WTC11 (cell line): ENCODE results near the gene MZT2B. TPM values are rescaled to one million over a fixed set of nuclear protein-coding genes. Genes with fewer than 3 reads are reported as not detected.
"Not testable (repeated sequence)": the region's sequence is repeated elsewhere in the genome, so short reads cannot be mapped to it uniquely, and the experiment has no call there.

Experiments used
- ATAC-seq: fragments of 200-7000 bp; cut with Tn5 transposase; 2 replicates; pipeline ENCODE4 v1.10.0; 2021; ENCODE audit warnings: mild to moderate bottlenecking, moderate library complexity
- CTCF ChIA-PET: fragments of 300-600 bp; sonication (Branson Sonifier 250); formaldehyde crosslinking; loops from one replicate; lab custom pipeline; 2021; ENCODE audit warnings: antibody characterized with exemption; lab: Charles Lee
- POLR2A ChIA-PET: fragments of 350-600 bp; sonication (Branson Sonifier 250); formaldehyde crosslinking; loops from one replicate; lab custom pipeline; 2021; ENCODE audit warnings: antibody characterized with exemption; lab: Charles Lee
- DNase-seq: peaks from one replicate; pipeline ENCODE4 v3.0.0; 2021; ENCODE audit warnings: low spot score
- H3K27ac Mint-ChIP-seq: 2 replicates; pipeline ENCODE4 v1.8.0; 2021; ENCODE audit warnings: mixed read lengths
- H3K27me3 Mint-ChIP-seq: 2 replicates; pipeline ENCODE4 v1.8.0; 2021; ENCODE audit warnings: low read depth, mild to moderate bottlenecking, moderate library complexity, mixed read lengths
- H3K36me3 Mint-ChIP-seq: 2 replicates; pipeline ENCODE4 v1.8.0; 2021; ENCODE audit warnings: mixed read lengths
- H3K4me1 Mint-ChIP-seq: 2 replicates; pipeline ENCODE4 v1.8.0; 2022; ENCODE audit warnings: mixed read lengths
- H3K4me3 Mint-ChIP-seq: 2 replicates; pipeline ENCODE4 v1.8.0; 2021; ENCODE audit warnings: mild to moderate bottlenecking, moderate library complexity, mixed read lengths
- H3K9me3 Mint-ChIP-seq: 2 replicates; pipeline ENCODE4 v1.8.0; 2021; ENCODE audit warnings: mixed read lengths
- FOXP1 ChIP-seq: sonication (generic); formaldehyde crosslinking; IDR thresholded peaks from 2 replicates; pipeline ENCODE4 v1.8.0; 2022; ENCODE audit warnings: missing genetic modification reagents, mild to moderate bottlenecking, moderate library complexity, borderline replicate concordance
- JAZF1 ChIP-seq: fragments of 250-450 bp; sonication (Bioruptor Pico); IDR thresholded peaks from 2 replicates; pipeline ENCODE4 v1.9.0; 2021; ENCODE audit warnings: moderate library complexity, mild to moderate bottlenecking, inconsistent platforms
- JUN ChIP-seq: sonication (generic); formaldehyde crosslinking; IDR thresholded peaks from 2 replicates; pipeline ENCODE4 v1.8.0; 2023; ENCODE audit warnings: mild to moderate bottlenecking, missing genetic modification reagents
- NFYB ChIP-seq: sonication (generic); formaldehyde crosslinking; conservative IDR thresholded peaks from 2 replicates; pipeline ENCODE4 v1.8.0; 2022; ENCODE audit warnings: low read depth, missing genetic modification reagents
- NR3C1 ChIP-seq: sonication (generic); formaldehyde crosslinking; conservative IDR thresholded peaks from 2 replicates; pipeline ENCODE4 v1.8.1; 2023; ENCODE audit warnings: low read depth, mild to moderate bottlenecking, missing genetic modification reagents
- SMAD4 ChIP-seq: sonication (generic); formaldehyde crosslinking; IDR thresholded peaks from 2 replicates; pipeline ENCODE4 v1.8.0; 2022; ENCODE audit warnings: mild to moderate bottlenecking, missing genetic modification reagents
- TEAD4 ChIP-seq: sonication (generic); formaldehyde crosslinking; IDR thresholded peaks from 2 replicates; pipeline ENCODE4 v1.8.0; 2022; ENCODE audit warnings: mild to moderate bottlenecking, missing genetic modification reagents
- ZNF138 ChIP-seq: sonication (generic); formaldehyde crosslinking; conservative IDR thresholded peaks from 2 replicates; pipeline ENCODE4 v1.8.1; 2022; ENCODE audit warnings: mild to moderate bottlenecking, moderate library complexity, missing genetic modification reagents
- total RNA-seq: library from RNA; stranded (reverse); gene quantifications from 3 replicates; pipeline ENCODE4 v1.2.3, GENCODE V29; 2021
- TF ChIP-seq, protein P1 (sequence below): fragments of 250-450 bp; sonication (Bioruptor Pico); IDR thresholded peaks from 2 replicates; pipeline ENCODE4 v1.9.0; 2021; ENCODE audit warnings: mild to moderate bottlenecking
- TF ChIP-seq, protein P2 (sequence below): sonication (generic); formaldehyde crosslinking; IDR thresholded peaks from 2 replicates; pipeline ENCODE4 v1.8.1; 2023; ENCODE audit warnings: mild to moderate bottlenecking, missing genetic modification reagents
- TF ChIP-seq, protein P3 (sequence below): fragments of 250-450 bp; sonication (Bioruptor Pico); IDR thresholded peaks from 2 replicates; pipeline ENCODE4 v1.9.0; 2021; ENCODE audit warnings: moderate library complexity, mild to moderate bottlenecking, inconsistent platforms, borderline replicate concordance
- TF ChIP-seq, protein P4 (sequence below): sonication (generic); formaldehyde crosslinking; IDR thresholded peaks from 2 replicates; pipeline ENCODE4 v1.8.0; 2023; ENCODE audit warnings: mild to moderate bottlenecking, missing genetic modification reagents
- TF ChIP-seq, protein P5 (sequence below): fragments of 250-450 bp; sonication (Bioruptor Pico); conservative IDR thresholded peaks from 2 replicates; pipeline ENCODE4 v1.9.0; 2021; ENCODE audit warnings: mild to moderate bottlenecking
- TF ChIP-seq, protein P6 (sequence below): sonication (generic); formaldehyde crosslinking; IDR thresholded peaks from 2 replicates; pipeline ENCODE4 v1.8.0; 2022; ENCODE audit warnings: mild to moderate bottlenecking, missing genetic modification reagents
- TF ChIP-seq, protein P7 (sequence below): sonication (generic); formaldehyde crosslinking; IDR thresholded peaks from 2 replicates; pipeline ENCODE4 v1.8.1; 2023; ENCODE audit warnings: mild to moderate bottlenecking, missing genetic modification reagents, moderate library complexity
- TF ChIP-seq, protein P8 (sequence below): fragments of 200-600 bp; IDR thresholded peaks from 2 replicates; pipeline ENCODE4 v1.8.0; 2022; ENCODE audit warnings: antibody characterized with exemption

Gene MZT2B
- total RNA-seq, 1 experiment from 2014 or later: 183 TPM

DNA sequence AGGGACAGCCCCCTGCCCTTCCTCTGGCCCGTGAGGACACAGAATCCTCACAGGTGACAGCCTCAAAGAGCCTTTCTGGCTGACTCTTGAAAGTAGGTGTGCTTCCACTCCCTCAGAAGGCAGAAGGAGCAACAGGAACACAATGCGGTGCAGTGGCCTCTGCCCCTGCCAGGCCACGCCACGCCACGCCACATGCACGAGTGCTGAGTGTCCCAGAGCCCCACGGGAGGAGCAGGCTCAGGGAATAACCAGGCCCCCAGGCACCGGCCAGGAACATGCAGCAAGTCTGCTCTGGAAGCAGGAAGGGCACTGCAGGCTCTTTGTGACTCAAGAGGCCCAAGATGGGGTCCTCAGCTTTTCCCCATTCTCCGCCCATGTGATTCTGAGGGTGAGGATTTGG, 19.1 kb upstream of the MZT2B start:
- peaks cover 3% of the 10 kb centered on the region for H3K4me1 Mint-ChIP-seq
- peaks cover 34% of the 10 kb centered on the region for H3K36me3 Mint-ChIP-seq
- ChIA-PET CTCF (no interaction called here), POLR2A (no interaction called here)
- no peaks in the 10 kb centered on the region for H3K9me3 Mint-ChIP-seq
- H3K27ac Mint-ChIP-seq: no peak overlapping the region
- TF ChIP-seq, protein P1, sequence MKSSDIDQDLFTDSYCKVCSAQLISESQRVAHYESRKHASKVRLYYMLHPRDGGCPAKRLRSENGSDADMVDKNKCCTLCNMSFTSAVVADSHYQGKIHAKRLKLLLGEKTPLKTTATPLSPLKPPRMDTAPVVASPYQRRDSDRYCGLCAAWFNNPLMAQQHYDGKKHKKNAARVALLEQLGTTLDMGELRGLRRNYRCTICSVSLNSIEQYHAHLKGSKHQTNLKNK (CRISPR knock-in tag): no peak
- TF ChIP-seq JUN (CRISPR knock-in tag): no peak
- TF ChIP-seq NR3C1 (CRISPR knock-in tag): no peak
- TF ChIP-seq, protein P2, sequence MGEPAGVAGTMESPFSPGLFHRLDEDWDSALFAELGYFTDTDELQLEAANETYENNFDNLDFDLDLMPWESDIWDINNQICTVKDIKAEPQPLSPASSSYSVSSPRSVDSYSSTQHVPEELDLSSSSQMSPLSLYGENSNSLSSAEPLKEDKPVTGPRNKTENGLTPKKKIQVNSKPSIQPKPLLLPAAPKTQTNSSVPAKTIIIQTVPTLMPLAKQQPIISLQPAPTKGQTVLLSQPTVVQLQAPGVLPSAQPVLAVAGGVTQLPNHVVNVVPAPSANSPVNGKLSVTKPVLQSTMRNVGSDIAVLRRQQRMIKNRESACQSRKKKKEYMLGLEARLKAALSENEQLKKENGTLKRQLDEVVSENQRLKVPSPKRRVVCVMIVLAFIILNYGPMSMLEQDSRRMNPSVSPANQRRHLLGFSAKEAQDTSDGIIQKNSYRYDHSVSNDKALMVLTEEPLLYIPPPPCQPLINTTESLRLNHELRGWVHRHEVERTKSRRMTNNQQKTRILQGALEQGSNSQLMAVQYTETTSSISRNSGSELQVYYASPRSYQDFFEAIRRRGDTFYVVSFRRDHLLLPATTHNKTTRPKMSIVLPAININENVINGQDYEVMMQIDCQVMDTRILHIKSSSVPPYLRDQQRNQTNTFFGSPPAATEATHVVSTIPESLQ (CRISPR knock-in tag): no peak
- TF ChIP-seq, all 79 proteins: peak for 0
- DNase-seq: no peak
- no peaks in the 10 kb centered on the region for H3K27me3 Mint-ChIP-seq
- no peak for ATAC-seq
- H3K4me3 Mint-ChIP-seq: no peak overlapping the region

DNA sequence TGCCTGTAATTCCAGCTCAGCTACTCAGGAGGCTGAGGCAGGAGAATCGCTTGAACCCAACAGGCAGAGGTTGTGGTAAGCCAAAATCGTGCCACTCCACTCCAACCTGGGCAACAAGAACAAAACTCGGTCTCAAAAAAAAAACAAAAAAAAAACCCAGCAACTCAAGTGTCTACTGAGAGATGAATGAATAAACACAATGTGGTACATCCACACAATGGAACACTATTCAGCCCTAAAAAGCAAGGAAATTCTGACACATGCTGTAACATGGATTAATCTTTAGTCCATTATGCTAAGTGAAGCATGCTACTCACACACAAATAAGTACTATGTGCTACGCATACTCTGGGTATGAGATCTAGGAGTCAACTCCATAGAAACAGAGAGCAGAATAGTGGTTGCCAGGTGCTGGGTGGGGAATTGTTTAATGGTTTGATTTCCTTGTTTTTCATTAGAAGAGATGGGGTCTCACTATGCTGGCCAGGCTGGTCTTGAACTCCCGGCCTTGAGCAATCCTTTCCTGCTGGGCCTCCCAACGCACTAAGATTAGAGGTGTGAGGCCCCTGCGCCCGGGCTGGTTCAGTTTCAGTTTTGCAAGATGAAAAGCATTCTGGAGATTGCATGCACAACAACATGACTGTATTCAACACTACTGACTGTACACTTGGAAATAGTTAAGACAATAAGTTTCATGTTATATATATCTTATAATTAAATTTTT, 16.6 kb upstream of the MZT2B start:
- Mint-ChIP-seq H3K36me3 (peaks cover 45% of the 10 kb centered on the region), H3K27ac (no peak overlapping the region)

DNA sequence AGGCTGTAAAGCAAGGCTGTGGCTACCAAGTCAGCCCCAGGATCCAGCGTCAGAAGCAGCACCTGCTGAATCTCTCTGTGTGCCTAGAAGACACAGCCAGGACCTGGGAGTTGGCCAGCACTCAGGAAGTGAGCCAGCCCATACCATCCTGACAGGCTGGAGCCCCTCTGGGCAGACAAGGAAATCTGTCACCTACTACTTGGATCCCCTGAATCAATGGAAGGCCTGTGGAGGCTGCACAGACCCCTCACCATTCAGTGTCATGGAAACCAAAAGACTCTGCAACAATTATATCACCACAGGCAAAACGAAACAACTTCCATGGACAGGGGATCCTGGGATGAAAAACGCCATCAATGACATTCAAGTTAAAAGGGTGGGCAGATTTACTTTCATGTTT, 15.5 kb upstream of the MZT2B start:
- H3K27me3 Mint-ChIP-seq, POLR2A ChIA-PET, DNase-seq, H3K4me1 Mint-ChIP-seq, H3K4me3 Mint-ChIP-seq, H3K27ac Mint-ChIP-seq, ATAC-seq, H3K9me3 Mint-ChIP-seq, CTCF ChIA-PET: not testable (repeated sequence)
- H3K36me3 Mint-ChIP-seq: peaks cover 48% of the 10 kb centered on the region

More for the DNA sequence above, 16.6 kb upstream of the MZT2B start:
- no peak for ATAC-seq
- Mint-ChIP-seq H3K4me3 (no peak overlapping the region), H3K9me3 (no peaks in the 10 kb centered on the region), H3K4me1 (peaks cover 3% of the 10 kb centered on the region), H3K27me3 (no peaks in the 10 kb centered on the region)
- POLR2A ChIA-PET: no interaction called here
- TF ChIP-seq FOXP1 (CRISPR knock-in tag): no peak
- TF ChIP-seq ZNF138 (CRISPR knock-in tag): no peak
- TF ChIP-seq, protein P3, sequence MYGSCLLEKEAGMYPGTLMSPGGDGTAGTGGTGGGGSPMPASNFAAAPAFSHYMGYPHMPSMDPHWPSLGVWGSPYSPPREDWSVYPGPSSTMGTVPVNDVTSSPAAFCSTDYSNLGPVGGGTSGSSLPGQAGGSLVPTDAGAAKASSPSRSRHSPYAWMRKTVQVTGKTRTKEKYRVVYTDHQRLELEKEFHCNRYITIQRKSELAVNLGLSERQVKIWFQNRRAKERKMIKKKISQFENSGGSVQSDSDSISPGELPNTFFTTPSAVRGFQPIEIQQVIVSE (CRISPR knock-in tag): no peak
- no peak for TF ChIP-seq TEAD4
- no peak for TF ChIP-seq JAZF1
- no peak for TF ChIP-seq NFYB (CRISPR knock-in tag)
- TF ChIP-seq, protein P4, sequence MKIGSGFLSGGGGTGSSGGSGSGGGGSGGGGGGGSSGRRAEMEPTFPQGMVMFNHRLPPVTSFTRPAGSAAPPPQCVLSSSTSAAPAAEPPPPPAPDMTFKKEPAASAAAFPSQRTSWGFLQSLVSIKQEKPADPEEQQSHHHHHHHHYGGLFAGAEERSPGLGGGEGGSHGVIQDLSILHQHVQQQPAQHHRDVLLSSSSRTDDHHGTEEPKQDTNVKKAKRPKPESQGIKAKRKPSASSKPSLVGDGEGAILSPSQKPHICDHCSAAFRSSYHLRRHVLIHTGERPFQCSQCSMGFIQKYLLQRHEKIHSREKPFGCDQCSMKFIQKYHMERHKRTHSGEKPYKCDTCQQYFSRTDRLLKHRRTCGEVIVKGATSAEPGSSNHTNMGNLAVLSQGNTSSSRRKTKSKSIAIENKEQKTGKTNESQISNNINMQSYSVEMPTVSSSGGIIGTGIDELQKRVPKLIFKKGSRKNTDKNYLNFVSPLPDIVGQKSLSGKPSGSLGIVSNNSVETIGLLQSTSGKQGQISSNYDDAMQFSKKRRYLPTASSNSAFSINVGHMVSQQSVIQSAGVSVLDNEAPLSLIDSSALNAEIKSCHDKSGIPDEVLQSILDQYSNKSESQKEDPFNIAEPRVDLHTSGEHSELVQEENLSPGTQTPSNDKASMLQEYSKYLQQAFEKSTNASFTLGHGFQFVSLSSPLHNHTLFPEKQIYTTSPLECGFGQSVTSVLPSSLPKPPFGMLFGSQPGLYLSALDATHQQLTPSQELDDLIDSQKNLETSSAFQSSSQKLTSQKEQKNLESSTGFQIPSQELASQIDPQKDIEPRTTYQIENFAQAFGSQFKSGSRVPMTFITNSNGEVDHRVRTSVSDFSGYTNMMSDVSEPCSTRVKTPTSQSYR (CRISPR knock-in tag): no peak
- TF ChIP-seq SMAD4: no peak
- TF ChIP-seq, protein P5, sequence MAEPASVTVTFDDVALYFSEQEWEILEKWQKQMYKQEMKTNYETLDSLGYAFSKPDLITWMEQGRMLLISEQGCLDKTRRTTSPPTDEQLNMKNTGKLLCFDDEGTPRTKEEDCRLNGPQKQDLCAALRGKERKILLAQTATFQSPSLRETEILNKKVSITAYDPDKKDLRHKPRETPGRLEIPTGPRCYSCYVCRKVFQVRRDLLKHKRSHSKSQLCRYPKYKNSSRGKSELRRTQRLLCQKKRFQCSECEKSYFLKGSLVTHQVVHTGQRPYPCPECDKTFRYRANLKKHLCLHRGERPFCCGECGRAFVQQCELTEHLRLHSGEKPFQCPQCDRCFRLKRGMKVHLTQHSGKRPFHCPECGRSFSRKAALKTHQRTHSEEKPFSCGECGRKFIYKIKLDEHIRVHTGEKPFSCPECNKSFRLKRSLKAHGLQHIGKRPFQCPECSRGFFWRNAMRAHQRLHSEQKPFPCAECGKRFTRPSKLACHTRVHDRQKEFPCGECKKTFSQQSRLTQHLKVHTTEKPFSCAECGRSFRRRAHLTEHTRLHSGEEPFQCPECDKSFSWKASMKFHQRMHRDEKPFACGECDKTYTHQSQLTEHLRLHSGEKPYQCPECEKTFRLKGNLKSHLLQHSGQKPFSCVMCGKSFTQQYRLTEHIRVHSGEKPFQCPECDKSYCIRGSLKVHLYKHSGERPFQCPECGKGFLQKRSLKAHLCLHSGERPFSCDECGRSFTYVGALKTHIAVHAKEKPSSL (CRISPR knock-in tag): no peak
- TF ChIP-seq, protein P6, sequence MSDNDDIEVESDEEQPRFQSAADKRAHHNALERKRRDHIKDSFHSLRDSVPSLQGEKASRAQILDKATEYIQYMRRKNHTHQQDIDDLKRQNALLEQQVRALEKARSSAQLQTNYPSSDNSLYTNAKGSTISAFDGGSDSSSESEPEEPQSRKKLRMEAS: no peak
- TF ChIP-seq, protein P7, sequence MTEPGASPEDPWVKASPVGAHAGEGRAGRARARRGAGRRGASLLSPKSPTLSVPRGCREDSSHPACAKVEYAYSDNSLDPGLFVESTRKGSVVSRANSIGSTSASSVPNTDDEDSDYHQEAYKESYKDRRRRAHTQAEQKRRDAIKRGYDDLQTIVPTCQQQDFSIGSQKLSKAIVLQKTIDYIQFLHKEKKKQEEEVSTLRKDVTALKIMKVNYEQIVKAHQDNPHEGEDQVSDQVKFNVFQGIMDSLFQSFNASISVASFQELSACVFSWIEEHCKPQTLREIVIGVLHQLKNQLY: no peak
- TF ChIP-seq, protein P8, sequence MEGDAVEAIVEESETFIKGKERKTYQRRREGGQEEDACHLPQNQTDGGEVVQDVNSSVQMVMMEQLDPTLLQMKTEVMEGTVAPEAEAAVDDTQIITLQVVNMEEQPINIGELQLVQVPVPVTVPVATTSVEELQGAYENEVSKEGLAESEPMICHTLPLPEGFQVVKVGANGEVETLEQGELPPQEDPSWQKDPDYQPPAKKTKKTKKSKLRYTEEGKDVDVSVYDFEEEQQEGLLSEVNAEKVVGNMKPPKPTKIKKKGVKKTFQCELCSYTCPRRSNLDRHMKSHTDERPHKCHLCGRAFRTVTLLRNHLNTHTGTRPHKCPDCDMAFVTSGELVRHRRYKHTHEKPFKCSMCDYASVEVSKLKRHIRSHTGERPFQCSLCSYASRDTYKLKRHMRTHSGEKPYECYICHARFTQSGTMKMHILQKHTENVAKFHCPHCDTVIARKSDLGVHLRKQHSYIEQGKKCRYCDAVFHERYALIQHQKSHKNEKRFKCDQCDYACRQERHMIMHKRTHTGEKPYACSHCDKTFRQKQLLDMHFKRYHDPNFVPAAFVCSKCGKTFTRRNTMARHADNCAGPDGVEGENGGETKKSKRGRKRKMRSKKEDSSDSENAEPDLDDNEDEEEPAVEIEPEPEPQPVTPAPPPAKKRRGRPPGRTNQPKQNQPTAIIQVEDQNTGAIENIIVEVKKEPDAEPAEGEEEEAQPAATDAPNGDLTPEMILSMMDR: no peak
- CTCF ChIA-PET: no interaction called here
- no peak for DNase-seq

DNA sequence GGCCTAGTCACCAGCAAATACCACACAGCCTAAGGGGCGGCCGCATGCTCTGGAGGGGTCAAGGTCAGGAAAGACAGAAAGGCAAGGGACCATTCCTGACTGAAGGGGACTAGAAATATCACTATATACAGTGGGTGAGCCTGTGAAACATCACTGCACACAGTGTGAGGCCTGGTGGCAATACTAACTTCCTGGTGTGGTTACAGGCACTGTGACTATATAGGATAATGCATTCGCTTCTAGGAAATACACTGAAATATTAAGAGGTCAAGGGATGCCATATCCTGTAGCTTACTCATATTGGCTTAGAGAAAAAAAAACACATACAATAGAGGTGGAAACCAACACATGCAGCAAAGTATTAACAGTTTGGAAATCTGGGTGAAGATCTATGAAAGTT, 12.9 kb upstream of the MZT2B start:
- POLR2A ChIA-PET, H3K4me3 Mint-ChIP-seq, DNase-seq, H3K4me1 Mint-ChIP-seq, H3K27me3 Mint-ChIP-seq, ATAC-seq, H3K27ac Mint-ChIP-seq, H3K9me3 Mint-ChIP-seq, CTCF ChIA-PET: not testable (repeated sequence)
- peaks cover 63% of the 10 kb centered on the region for H3K36me3 Mint-ChIP-seq
